Measurements from ENCODE around the gene RAB12.
"Not testable (repeated sequence)": the region's sequence is repeated elsewhere in the genome, so short reads cannot be mapped to it uniquely, and the experiment has no call there.

Gene RAB12

GRCh38 chr18:8614875-8615274, 5.6 kb downstream of the RAB12 start:
- FAIRE-seq: no peak

GRCh38 chr18:8615397-8616027, 6.3 kb downstream of the RAB12 start:
- peak; percentile 79 for FAIRE-seq

- FAIRE-seq: no peak
Observed at GRCh38 chr18:8616028-8616401, 6.8 kb downstream of the RAB12 start.

DNA sequence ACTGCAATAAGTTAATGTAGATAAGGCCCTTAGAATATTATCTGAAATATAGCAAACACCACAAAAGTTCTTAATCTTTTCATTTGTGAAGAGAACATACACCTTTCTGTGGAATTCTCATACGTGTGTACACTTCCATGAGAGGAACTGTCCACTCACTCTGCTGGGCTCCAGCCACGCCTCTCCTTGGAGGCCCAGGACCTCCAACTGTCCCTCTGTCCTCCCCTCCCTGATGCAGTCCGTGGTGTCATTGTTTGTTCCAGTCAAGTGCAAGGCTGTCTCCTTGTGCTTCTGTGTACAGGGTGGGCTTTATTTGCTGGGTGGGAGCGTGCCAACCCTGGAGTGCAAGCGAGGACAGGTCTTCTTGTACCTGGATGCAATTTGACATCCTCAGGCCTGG, 8.7 kb downstream of the RAB12 start:
- no peak for FAIRE-seq

- FAIRE-seq: no peak
Observed at GRCh38 chr18:8619041-8619440, 9.8 kb downstream of the RAB12 start.

GRCh38 chr18:8619835-8620577, 10.8 kb downstream of the RAB12 start:
- FAIRE-seq: no peak

- no peak for FAIRE-seq
Observed at GRCh38 chr18:8620845-8621244, 11.6 kb downstream of the RAB12 start.

GRCh38 chr18:8622625-8623024, 13.4 kb downstream of the RAB12 start:
- not testable (repeated sequence) for FAIRE-seq

GRCh38 chr18:8623549-8624106, 14.4 kb downstream of the RAB12 start:
- no peak for FAIRE-seq

GRCh38 chr18:8625461-8626092, 16.3 kb downstream of the RAB12 start:
- peak; percentile 5 for FAIRE-seq

DNA sequence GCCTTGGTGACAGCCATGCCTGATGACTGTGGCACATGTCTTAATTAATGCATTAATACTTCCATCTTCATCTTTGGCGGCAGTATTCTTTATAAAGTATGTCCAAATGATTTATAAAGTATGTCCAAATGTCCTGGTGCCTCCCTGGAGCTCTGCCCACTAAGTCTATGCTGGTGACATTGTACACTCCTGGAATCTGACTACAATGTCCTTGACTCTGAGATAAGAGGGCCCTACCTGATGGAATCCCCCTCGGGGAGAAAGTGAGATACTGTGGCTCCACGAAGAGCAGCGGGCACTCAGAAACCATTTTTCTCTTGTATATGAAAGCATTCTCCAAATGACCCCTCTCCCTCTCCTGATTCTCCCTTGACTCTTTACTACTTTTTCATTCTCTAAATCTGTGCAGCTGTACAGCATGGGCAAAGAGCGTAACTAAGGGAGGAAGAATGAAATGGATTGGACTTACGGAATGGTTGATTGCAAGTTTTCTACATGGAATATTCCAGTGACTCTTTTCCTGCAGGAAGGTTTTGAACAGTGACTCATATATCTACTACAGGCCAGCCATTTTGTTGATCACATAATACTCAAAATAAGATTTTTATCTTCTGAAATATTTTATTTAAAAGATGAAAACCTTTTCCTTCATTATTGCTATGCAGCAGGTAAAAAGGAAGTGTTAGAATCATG, 17.3 kb downstream of the RAB12 start:
- no peak for FAIRE-seq

GRCh38 chr18:8627107-8627472, 17.9 kb downstream of the RAB12 start:
- no peak for FAIRE-seq

DNA sequence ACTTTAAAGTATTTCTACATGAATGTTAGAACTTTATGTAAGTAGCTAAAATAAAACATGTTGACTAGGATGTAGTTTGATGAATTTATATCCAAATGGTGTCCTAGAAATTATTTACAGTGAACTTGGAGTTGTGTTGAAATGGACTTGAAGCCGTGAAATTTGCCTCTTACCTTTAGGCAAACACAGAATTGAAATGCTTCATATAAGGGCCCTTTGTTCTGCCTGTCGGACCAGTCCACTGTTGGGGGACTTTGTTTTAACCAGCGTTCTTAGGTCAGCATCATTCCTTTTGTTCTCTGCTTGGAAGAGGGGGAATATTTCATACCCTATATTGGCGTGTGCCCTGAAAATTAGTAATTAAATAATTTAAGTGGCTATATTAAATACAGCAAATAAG, 18.3 kb downstream of the RAB12 start:
- FAIRE-seq: no peak

- FAIRE-seq: no peak
Observed at GRCh38 chr18:8629602-8630001, 20.4 kb downstream of the RAB12 start.

DNA sequence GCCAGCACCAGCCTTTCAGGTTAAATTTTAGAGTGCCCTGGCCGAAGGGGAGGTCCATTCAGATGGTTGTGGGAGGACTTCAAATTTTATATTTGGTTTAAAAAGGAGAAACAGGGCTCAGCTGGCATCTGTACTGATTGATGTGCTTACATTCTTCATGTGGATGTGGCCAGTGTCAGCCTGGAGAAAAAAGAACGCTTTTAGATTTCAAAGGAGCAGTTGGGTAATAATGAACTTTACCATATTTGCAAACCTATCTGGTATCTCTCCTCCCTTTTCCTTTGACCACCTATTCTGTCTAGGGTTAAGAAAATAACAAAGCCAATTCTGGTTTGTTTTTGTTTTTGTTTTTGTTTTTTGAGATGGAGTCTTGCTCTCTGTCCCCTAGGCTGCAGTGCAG, 21.3 kb downstream of the RAB12 start:
- no peak for FAIRE-seq

- no peak for FAIRE-seq
Observed at GRCh38 chr18:8631265-8631664, 22.0 kb downstream of the RAB12 start.

- no peak for FAIRE-seq
Observed at GRCh38 chr18:8632386-8632785, 23.1 kb downstream of the RAB12 start.

DNA sequence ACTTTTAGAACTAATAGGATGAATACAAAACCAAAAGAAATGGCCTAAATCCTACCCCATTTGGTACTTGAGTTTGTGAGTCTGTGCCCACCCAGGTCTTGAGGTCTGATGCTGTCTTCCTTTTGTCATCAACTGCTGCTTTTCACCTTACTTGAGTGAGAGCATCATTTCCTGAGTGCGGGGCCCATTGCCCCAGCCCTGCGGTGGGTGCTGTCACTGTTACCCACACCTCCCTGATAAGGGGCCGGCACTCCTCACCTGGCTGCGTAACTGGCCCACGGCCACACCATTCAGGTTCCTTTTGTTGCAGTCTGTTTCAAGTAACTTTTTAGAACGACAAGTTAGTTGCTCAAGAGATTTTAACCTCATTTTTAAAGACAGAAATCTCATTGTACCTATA, 25.3 kb downstream of the RAB12 start:
- no peak for FAIRE-seq

DNA sequence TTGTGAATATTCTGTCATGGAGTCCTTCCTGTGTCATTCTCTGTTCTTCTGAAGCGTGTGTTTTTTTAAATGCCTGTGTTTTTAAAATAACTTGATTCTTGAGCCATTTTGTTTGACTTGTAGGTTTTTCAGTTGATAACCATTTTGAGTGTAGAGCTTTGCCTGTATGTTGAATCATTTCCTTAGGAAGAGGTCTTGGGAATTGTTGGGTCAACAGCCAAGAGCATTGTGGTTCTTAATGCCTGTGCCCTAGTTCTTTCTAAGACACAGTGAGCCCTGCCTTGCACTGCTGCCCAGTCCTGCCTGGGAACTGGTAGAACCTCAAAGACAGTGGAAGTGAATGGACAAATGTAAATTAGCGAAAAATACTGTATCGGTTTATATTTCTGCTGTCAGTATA, 25.9 kb downstream of the RAB12 start:
- FAIRE-seq: no peak

- FAIRE-seq: no peak
Observed at GRCh38 chr18:8639762-8640161, 30.5 kb downstream of the RAB12 start.

DNA sequence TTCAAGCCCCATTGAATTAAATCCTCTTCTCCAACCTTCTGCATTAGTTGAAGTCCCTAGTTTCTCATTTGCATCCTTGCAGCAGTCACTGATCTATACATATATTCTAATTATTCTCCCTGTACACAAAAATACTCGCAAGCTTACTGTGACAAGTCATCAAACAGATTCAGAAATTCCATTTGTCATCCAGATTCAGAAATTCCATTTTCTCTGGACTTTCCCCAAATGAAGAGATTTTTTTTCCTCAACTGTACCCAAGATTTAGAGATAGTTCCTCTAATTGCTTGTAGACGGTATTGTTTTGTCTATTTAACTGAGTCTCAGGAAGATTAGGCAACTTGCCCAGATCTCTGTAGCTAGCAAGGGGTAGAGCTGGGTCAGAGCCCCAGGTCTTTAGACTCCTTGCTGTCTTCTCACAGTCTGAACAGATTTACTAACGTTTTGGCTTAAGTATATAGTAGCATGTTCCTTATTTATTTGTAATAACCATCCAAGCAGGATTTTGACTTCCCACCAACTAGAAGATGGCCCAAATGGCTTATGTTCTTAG, 34.2 kb downstream of the RAB12 start:
- no peak for FAIRE-seq

GRCh38 chr18:8647359-8647758, 38.1 kb downstream of the RAB12 start:
- not testable (repeated sequence) for FAIRE-seq
